AG10803 (cell line): Measurements from ENCODE around the gene NPHP4.

Experiments used
- DNase-seq: peaks from one replicate; pipeline ENCODE4 v3.0.0; 2010; ENCODE audit warnings: low read depth
- H3K4me3 ChIP-seq: 2 replicates; pipeline ENCODE4 v1.5.1; 2011; ENCODE audit warnings: mild to moderate bottlenecking, low read length, control low read depth
- CTCF ChIP-seq: conservative IDR thresholded peaks from 2 replicates; pipeline ENCODE4 v1.5.1; 2011; ENCODE audit warnings: mild to moderate bottlenecking, low read length, control low read depth, inconsistent platforms

The NPHP4 gene

GRCh38 chr1:5839881-5840550, 152.2 kb downstream of the NPHP4 start:
- H3K4me3 ChIP-seq = no peak overlapping the region
- no peak for DNase-seq
- no peak for TF ChIP-seq CTCF

- DNase-seq = no peak
- TF ChIP-seq CTCF = no peak
- H3K4me3 ChIP-seq = no peak overlapping the region
These were observed 152.9 kb downstream of the NPHP4 start for GRCh38 chr1:5839161-5839880.

GRCh38 chr1:5837976-5838653, 154.1 kb downstream of the NPHP4 start:
- no peak for DNase-seq
- no peak for TF ChIP-seq CTCF
- H3K4me3 ChIP-seq = no peak overlapping the region

GRCh38 chr1:5836776-5837440, 155.3 kb downstream of the NPHP4 start:
- DNase-seq = no peak
- H3K4me3 ChIP-seq = no peak overlapping the region
- TF ChIP-seq CTCF = no peak

GRCh38 chr1:5835179-5835562, 157.1 kb downstream of the NPHP4 start:
- TF ChIP-seq CTCF = no peak
- DNase-seq = no peak
- no peak overlapping the region for H3K4me3 ChIP-seq

- no peak overlapping the region for H3K4me3 ChIP-seq
- DNase-seq = no peak
- TF ChIP-seq CTCF = no peak
These were observed 157.6 kb downstream of the NPHP4 start for GRCh38 chr1:5834477-5835178.
